Bronchial smooth muscle cell (primary cell): ENCODE data around the gene LRRC75B. TPM values are rescaled to one million over a fixed set of nuclear protein-coding genes. Genes with fewer than 3 reads are reported as not detected.

Experiments used
- total RNA-seq: library from RNA; depleted of rRNA; stranded (reverse); fragments of >200 nt; gene quantifications from 2 replicates; pipeline ENCODE4 v1.2.1, GENCODE V29; 2014

Gene LRRC75B, protein sequence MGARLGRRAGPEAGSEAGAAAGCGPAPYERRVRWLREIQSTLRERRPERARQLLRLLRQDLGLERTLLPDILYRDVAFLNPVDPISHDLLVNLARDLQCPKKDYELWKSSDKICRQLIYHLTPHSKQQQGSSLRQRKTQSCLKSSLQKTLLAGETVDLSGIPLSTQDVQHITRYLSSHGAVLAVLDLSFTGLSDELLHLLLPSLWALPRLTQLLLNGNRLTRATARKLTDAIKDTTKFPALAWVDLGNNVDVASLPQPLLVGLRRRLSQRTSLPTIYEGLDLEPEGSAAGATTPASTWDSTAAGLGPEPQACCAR
- total RNA-seq = 4.9 and 6.5 TPM in 2 replicates

DNA sequence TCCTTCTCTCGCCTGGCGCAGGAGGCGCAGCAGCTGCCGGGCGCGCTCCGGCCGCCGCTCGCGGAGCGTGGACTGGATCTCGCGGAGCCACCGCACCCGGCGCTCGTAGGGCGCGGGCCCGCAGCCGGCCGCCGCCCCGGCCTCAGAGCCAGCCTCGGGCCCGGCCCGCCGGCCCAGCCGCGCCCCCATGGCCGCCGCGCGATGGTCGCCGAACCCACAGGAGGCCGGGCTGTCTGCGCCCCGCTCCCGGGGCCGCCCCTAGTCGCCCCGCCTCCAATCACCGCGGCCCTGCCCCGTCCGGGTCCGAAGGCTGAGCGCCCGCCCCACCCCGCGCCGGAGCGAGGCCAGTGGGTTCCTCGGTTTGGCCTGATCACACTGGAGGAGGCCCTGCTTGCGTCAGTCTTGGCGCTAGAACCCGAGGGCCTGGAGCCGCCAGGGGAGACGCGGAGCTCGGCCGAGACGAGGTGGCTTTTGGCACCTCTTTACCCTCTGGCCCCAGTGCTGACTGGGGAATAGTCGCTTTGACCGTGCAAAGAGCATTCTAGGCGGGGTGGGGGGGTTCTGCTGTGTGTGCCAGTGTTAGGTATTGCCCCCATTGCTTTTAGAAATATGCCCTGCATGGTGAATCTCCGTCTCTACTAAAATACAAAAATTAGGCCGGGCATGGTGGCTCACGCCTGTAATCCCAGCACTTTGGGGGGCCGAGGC lies at the start of gene LRRC75B:
TSS of gene LRRC75B (minus strand) at position 223 of the 708 bp plus-strand sequence. CDS start at position 189, 34 bp downstream.

DNA sequence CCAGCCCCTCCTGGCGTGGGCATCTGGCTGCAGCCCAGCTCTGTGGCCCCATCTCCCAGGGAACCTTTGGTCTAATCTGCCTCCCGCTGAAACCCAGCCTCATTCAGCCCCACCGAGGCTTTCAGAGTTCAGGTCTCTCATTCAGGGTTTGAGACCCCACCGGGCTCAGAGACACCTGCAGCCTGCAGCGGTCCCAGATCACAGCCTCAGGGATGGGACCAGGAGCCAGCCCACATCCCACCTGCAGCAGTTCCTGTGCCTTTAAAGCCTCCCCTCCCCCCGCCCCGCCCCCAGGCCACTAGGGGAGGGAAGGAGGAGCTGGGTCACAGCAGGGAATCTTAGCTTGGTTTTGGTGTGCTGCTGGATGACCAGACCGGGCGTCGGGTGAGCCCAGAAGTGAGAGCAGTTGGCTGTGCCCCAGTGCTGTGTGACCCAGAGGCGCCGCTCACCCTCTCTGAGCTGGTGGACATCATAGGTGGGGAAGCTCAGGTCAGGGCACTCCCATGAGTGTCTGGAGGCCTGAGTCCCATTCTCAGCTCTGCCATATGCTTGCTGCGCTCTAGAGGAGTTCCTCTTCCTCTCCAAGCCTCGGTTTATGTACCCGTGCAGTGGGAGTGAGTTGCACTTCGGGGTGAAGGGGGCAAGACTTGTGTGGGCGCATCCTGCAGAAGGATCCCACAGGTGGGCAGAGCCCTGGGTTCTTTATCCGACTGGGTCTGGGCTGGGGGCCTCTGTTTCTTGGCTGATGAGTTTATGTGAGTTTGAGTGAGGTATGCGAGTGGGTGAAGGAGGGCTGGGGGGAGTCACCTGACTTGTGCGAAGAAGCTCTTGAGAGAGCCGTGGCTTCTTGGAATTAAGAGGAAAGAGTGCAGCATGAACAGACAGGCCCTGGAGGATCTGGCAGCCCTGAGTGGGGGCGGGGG lies 10.2 kb upstream of the LRRC75B start, which contains the start of gene GGT1:
TSS of gene GGT1 (plus strand) at position 347 of the 923 bp plus-strand sequence. CDS start 7,889 bp downstream, outside the sequence.

GRCh38 chr22:24555165-24556039 lies 37.5 kb downstream of the LRRC75B start, which contains the start of gene SNRPD3:
SNRPD3 (plus strand) TSS chr22:24555999; CDS start chr22:24557675, 1,676 bp downstream.

GRCh38 chr22:24554313-24555164 lies 38.3 kb downstream of the LRRC75B start, which contains the start of gene GUCD1:
GUCD1 (minus strand) TSS chr22:24555138; CDS start chr22:24554991, 147 bp downstream.

Other genes starting within 250 kb of the LRRC75B start
- gene ADORA2A, start 165.5 kb downstream of the LRRC75B start, total RNA-seq = 0.34 and 0.63 TPM in 2 replicates
- not detected in 2 replicates for gene UPB1, start 97.7 kb downstream of the LRRC75B start, total RNA-seq
- gene GUCD1, start 37.9 kb downstream of the LRRC75B start, total RNA-seq = 134 and 147 TPM in 2 replicates
- gene SNRPD3, start 37.1 kb downstream of the LRRC75B start, total RNA-seq = 129 and 162 TPM in 2 replicates
- 0.69 and 0.95 TPM in 2 replicates for gene GGT1, start 10.1 kb upstream of the LRRC75B start, total RNA-seq
- not detected in 2 replicates for gene PIWIL3, start 181.6 kb upstream of the LRRC75B start, total RNA-seq
- not detected in 2 replicates for gene SGSM1, start 213.1 kb upstream of the LRRC75B start, total RNA-seq